HG03060 (cell line): ENCODE results near the gene CLDND2.

ENCODE experiments used
- ATAC-seq: cut with Tn5 transposase; IDR thresholded peaks from one replicate; pipeline ENCODE4 v1.9.1; 2021; ENCODE audit warnings: low read depth, moderate number of reproducible peaks; ENCODE audit not compliant: unreplicated experiment

The CLDND2 gene

GRCh38 chr19:51386882-51387520 lies 18.2 kb upstream of the CLDND2 start:
- ATAC-seq, result no peak

- ATAC-seq, result no peak
Observed at GRCh38 chr19:51382004-51382403, 13.2 kb upstream of the CLDND2 start.

GRCh38 chr19:51380379-51380778 lies 11.6 kb upstream of the CLDND2 start:
- no peak for ATAC-seq

GRCh38 chr19:51377422-51377821 lies 8.6 kb upstream of the CLDND2 start:
- ATAC-seq, result no peak

- ATAC-seq, result no peak
Observed at GRCh38 chr19:51375504-51376221, 6.9 kb upstream of the CLDND2 start.

- no peak for ATAC-seq
Observed at GRCh38 chr19:51372649-51373504, 4.1 kb upstream of the CLDND2 start, which contains the start of gene NKG7. TSS of gene NKG7 (minus strand) at chr19:51372654. CDS start at chr19:51372535, 119 bp downstream.

- no peak for ATAC-seq
Observed at GRCh38 chr19:51372021-51372648, 3.3 kb upstream of the CLDND2 start.

GRCh38 chr19:51371186-51371690 lies 2.4 kb upstream of the CLDND2 start:
- no peak for ATAC-seq

- no peak for ATAC-seq
Observed at GRCh38 chr19:51370230-51370629, 1.4 kb upstream of the CLDND2 start.

GRCh38 chr19:51367565-51368365 lies 1.0 kb downstream of the CLDND2 start:
- ATAC-seq, result peak; percentile 41

GRCh38 chr19:51367255-51367564 lies 1.6 kb downstream of the CLDND2 start:
- no peak for ATAC-seq

GRCh38 chr19:51366389-51367254 lies 2.2 kb downstream of the CLDND2 start:
- ATAC-seq, result peak; percentile 32

GRCh38 chr19:51365965-51366388 lies 2.8 kb downstream of the CLDND2 start, which contains the start of gene ETFB:
TSS of gene ETFB (minus strand) at chr19:51366388. CDS start at chr19:51366326, 62 bp downstream.
- no peak for ATAC-seq

GRCh38 chr19:51365211-51365964 lies 3.4 kb downstream of the CLDND2 start:
- no peak for ATAC-seq

- ATAC-seq, result no peak
Observed at GRCh38 chr19:51364200-51365106, 4.3 kb downstream of the CLDND2 start.

GRCh38 chr19:51361239-51361638 lies 7.6 kb downstream of the CLDND2 start:
- ATAC-seq, result no peak

- no peak for ATAC-seq
Observed at GRCh38 chr19:51359294-51359693, 9.5 kb downstream of the CLDND2 start.
